Measurements from ENCODE around the gene S100A13. TPM values are rescaled to one million over a fixed set of nuclear protein-coding genes. Genes with fewer than 3 reads are reported as not detected.

The S100A13 gene
- total and polyA plus RNA-seq, 10 of the 15 experiments (the other 5 are each of a cell fraction or from before 2014, with no cell fraction given): 5.7 to 30.9 (median 9.1) TPM

DNA sequence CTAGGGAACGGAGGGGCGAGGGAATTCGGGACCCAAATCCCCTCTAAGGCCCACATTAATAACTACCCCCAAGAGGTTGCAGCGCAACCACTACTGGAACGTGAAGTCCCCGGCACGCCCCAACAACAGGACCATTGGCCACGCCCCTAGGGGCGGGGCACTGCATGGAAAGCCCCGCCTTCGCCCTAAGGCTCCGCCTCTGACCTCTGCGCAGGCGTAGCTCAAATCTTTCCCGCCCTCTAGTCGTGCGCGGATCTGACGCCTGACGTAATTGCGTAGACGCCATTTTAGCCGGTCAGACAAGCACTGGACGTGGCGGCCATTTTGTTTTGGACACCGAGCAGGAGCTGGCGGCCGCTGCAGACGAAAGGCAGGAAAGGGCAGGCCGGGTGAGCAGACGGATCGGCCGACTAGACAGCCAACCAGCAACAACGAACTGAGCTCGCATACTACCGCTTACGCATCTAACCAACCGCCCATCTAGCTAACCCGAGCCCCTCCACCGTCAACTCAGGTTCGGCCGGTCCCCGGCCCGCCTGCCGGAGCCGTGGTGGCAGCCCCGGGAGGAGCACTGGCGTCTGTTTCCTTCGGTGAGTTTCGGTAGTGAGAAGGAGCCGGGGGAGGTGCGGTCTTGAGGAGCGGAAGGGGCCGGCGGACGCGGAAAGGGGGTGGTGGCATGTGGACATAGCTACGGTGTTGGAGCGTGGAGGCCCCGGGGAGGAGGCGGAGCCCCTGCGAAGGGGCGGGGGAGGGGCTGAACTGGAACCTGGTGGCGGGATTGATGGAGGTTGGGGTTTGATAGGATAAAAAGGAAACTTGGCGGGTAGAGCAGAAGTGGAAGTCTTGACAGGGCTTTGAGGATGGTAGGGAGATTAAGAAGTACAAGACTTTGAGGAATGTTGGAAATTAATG, 6.7 kb upstream of the S100A13 start, which contains the start of gene CHTOP (continued):
- peak; percentile 97 for TF ChIP-seq LARP7 (IDR thresholded peaks at IDR 0.05)
- TF ChIP-seq, protein P1, sequence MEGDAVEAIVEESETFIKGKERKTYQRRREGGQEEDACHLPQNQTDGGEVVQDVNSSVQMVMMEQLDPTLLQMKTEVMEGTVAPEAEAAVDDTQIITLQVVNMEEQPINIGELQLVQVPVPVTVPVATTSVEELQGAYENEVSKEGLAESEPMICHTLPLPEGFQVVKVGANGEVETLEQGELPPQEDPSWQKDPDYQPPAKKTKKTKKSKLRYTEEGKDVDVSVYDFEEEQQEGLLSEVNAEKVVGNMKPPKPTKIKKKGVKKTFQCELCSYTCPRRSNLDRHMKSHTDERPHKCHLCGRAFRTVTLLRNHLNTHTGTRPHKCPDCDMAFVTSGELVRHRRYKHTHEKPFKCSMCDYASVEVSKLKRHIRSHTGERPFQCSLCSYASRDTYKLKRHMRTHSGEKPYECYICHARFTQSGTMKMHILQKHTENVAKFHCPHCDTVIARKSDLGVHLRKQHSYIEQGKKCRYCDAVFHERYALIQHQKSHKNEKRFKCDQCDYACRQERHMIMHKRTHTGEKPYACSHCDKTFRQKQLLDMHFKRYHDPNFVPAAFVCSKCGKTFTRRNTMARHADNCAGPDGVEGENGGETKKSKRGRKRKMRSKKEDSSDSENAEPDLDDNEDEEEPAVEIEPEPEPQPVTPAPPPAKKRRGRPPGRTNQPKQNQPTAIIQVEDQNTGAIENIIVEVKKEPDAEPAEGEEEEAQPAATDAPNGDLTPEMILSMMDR (IDR thresholded peaks at IDR 0.05 in 2 of 3, conservative IDR thresholded peaks at IDR 0.05 in 1 of 3; ENCODE audit: control insufficient read depth in 2 of 3, extremely low read depth in 1 of 3, insufficient read depth in 1 of 3, low read depth in 3 of 3, low read length in 3 of 3): no peak
- TF ChIP-seq, protein P2, sequence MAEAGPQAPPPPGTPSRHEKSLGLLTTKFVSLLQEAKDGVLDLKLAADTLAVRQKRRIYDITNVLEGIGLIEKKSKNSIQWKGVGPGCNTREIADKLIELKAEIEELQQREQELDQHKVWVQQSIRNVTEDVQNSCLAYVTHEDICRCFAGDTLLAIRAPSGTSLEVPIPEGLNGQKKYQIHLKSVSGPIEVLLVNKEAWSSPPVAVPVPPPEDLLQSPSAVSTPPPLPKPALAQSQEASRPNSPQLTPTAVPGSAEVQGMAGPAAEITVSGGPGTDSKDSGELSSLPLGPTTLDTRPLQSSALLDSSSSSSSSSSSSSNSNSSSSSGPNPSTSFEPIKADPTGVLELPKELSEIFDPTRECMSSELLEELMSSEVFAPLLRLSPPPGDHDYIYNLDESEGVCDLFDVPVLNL (IDR thresholded peaks at IDR 0.05; ENCODE audit: low read depth, low read length): peak; percentile 82
- no peak for TF ChIP-seq TARDBP (IDR thresholded peaks at IDR 0.05; ENCODE audit: borderline replicate concordance)
- peak; percentile 97 for TF ChIP-seq NRF1 (conservative IDR thresholded peaks at IDR 0.05; ENCODE audit: low read depth, low read length)
- peak in 1 of 2 experiments; percentile 69; a peak in 1 of 4 replicates for TF ChIP-seq ETV6 (conservative IDR thresholded peaks at IDR 0.05 in 1 of 2, IDR thresholded peaks at IDR 0.05 in 1 of 2; ENCODE audit: borderline replicate concordance in 1 of 2, low read depth in 1 of 2)
- TF ChIP-seq, protein P3, sequence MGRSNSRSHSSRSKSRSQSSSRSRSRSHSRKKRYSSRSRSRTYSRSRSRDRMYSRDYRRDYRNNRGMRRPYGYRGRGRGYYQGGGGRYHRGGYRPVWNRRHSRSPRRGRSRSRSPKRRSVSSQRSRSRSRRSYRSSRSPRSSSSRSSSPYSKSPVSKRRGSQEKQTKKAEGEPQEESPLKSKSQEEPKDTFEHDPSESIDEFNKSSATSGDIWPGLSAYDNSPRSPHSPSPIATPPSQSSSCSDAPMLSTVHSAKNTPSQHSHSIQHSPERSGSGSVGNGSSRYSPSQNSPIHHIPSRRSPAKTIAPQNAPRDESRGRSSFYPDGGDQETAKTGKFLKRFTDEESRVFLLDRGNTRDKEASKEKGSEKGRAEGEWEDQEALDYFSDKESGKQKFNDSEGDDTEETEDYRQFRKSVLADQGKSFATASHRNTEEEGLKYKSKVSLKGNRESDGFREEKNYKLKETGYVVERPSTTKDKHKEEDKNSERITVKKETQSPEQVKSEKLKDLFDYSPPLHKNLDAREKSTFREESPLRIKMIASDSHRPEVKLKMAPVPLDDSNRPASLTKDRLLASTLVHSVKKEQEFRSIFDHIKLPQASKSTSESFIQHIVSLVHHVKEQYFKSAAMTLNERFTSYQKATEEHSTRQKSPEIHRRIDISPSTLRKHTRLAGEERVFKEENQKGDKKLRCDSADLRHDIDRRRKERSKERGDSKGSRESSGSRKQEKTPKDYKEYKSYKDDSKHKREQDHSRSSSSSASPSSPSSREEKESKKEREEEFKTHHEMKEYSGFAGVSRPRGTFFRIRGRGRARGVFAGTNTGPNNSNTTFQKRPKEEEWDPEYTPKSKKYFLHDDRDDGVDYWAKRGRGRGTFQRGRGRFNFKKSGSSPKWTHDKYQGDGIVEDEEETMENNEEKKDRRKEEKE (IDR thresholded peaks at IDR 0.05): no peak
- TF ChIP-seq HDAC2 (IDR thresholded peaks at IDR 0.05): no peak
- TF ChIP-seq MEF2A (IDR thresholded peaks at IDR 0.05; ENCODE audit: insufficient read depth, low read depth, low read length): no peak; the same call in 1 of the 2 replicates
- TF ChIP-seq, protein P4, sequence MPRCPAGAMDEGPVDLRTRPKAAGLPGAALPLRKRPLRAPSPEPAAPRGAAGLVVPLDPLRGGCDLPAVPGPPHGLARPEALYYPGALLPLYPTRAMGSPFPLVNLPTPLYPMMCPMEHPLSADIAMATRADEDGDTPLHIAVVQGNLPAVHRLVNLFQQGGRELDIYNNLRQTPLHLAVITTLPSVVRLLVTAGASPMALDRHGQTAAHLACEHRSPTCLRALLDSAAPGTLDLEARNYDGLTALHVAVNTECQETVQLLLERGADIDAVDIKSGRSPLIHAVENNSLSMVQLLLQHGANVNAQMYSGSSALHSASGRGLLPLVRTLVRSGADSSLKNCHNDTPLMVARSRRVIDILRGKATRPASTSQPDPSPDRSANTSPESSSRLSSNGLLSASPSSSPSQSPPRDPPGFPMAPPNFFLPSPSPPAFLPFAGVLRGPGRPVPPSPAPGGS (IDR thresholded peaks at IDR 0.05; ENCODE audit: borderline replicate concordance, insufficient read depth, low read depth, low read length, poor library complexity, severe bottlenecking): peak; percentile 32
- TF ChIP-seq SREBF1 (IDR thresholded peaks at IDR 0.05; ENCODE audit: low read length): no peak
- no peak for TF ChIP-seq SMC3 (IDR thresholded peaks at IDR 0.05; ENCODE audit: borderline replicate concordance, low read length)
- TF ChIP-seq, protein P5, sequence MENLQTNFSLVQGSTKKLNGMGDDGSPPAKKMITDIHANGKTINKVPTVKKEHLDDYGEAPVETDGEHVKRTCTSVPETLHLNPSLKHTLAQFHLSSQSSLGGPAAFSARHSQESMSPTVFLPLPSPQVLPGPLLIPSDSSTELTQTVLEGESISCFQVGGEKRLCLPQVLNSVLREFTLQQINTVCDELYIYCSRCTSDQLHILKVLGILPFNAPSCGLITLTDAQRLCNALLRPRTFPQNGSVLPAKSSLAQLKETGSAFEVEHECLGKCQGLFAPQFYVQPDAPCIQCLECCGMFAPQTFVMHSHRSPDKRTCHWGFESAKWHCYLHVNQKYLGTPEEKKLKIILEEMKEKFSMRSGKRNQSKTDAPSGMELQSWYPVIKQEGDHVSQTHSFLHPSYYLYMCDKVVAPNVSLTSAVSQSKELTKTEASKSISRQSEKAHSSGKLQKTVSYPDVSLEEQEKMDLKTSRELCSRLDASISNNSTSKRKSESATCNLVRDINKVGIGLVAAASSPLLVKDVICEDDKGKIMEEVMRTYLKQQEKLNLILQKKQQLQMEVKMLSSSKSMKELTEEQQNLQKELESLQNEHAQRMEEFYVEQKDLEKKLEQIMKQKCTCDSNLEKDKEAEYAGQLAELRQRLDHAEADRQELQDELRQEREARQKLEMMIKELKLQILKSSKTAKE (IDR thresholded peaks at IDR 0.05; ENCODE audit: low read depth, poor library complexity, severe bottlenecking): no peak
- no peak for TF ChIP-seq SUZ12 (IDR thresholded peaks at IDR 0.05; ENCODE audit: unreplicated experiment)
- TF ChIP-seq, protein P6, sequence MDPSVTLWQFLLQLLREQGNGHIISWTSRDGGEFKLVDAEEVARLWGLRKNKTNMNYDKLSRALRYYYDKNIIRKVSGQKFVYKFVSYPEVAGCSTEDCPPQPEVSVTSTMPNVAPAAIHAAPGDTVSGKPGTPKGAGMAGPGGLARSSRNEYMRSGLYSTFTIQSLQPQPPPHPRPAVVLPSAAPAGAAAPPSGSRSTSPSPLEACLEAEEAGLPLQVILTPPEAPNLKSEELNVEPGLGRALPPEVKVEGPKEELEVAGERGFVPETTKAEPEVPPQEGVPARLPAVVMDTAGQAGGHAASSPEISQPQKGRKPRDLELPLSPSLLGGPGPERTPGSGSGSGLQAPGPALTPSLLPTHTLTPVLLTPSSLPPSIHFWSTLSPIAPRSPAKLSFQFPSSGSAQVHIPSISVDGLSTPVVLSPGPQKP (IDR thresholded peaks at IDR 0.05; ENCODE audit: low read depth, low read length): peak; percentile 58; the same call in 1 of the 2 replicates
- TF ChIP-seq CHD1 (IDR thresholded peaks at IDR 0.05; ENCODE audit: low read depth, low read length): peak; percentile 94
- TF ChIP-seq POLR2AphosphoS5 (IDR thresholded peaks at IDR 0.05; ENCODE audit: low read length): peak; percentile 99
